Activated CD4-positive, alpha-beta T cell treated with anti-CD3 and anti-CD28 coated beads, Interleukin-2, amount 10 ng/mL, durations not matched to agents 24 days and 14 days (primary cell): Measurements from ENCODE around the gene SLC39A11. TPM values are rescaled to one million over a fixed set of nuclear protein-coding genes. Genes with fewer than 3 reads are reported as not detected.
A peak's percentile ranks its signal among the peaks of the same experiment; 100 is the strongest.

Source experiments
- DNase-seq: peaks from one replicate; pipeline ENCODE4 v3.0.0; 2022
- H3K27ac Mint-ChIP-seq: one replicate; pipeline ENCODE4 v1.8.0; 2022; ENCODE audit warnings: mild to moderate bottlenecking, mixed read lengths
- H3K27me3 Mint-ChIP-seq: one replicate; pipeline ENCODE4 v1.8.0; 2022; ENCODE audit warnings: mixed read lengths
- H3K36me3 Mint-ChIP-seq: one replicate; pipeline ENCODE4 v1.8.0; 2022; ENCODE audit warnings: low read depth, mild to moderate bottlenecking, mixed read lengths
- H3K4me1 Mint-ChIP-seq: one replicate; pipeline ENCODE4 v1.8.0; 2021; ENCODE audit warnings: mixed read lengths
- H3K4me3 Mint-ChIP-seq: one replicate; pipeline ENCODE4 v1.8.0; 2022; ENCODE audit warnings: mild to moderate bottlenecking, moderate library complexity, mixed read lengths
- H3K9me3 Mint-ChIP-seq: one replicate; pipeline ENCODE4 v1.8.0; 2021; ENCODE audit warnings: mixed read lengths
- intact Hi-C: fragments of 100-400 bp; cut with micrococcal nuclease; formaldehyde crosslinking; loops from one replicate; pipeline ENCODE4 v1.15.1; 2023
- total RNA-seq: library from RNA; stranded (reverse); gene quantifications from 2 replicates; pipeline ENCODE4 v1.2.3, GENCODE V29; 2022

Gene SLC39A11
- total RNA-seq, 1 donor from 2014 or later, result 24.6 TPM

GRCh38 chr17:72991651-72992050, 100.8 kb downstream of the SLC39A11 start:
- Mint-ChIP-seq H3K36me3 (peaks cover 3% of the 10 kb centered on the region), H3K9me3 (peaks cover 7% of the 10 kb centered on the region), H3K27me3 (no peaks in the 10 kb centered on the region), H3K27ac (no peak overlapping the region), H3K4me3 (no peak overlapping the region), H3K4me1 (peaks cover 13% of the 10 kb centered on the region)
- DNase-seq, result no peak
- intact Hi-C loops, result loop anchor here (2.0 kb wide), 1 partner anchor 129 kb away; no protein-coding TSS in a partner anchor

DNA sequence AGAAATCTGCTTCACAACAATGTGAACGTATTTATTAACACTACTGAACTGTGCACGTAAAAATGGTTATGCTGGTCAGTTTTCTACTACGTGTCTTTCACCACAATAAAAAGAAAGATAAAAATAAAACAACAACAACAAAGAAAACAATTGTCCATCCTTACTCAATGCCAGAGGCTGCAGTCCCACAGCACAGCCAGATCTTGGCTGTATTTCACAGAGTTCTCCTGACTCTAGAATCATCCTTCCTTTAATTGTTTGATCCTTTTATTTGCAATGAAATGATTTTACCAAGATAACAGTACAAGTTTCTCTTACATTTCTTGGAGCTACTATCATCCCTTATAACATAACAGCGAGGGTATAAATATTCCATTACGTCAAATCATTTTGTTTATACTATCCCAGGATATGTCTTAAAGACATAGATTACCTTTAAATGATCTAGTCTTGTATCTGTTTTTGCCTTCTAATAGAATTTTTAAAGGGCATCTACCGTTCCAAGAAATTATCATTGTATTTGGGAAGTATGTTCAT, 103.3 kb downstream of the SLC39A11 start:
- no peaks in the 10 kb centered on the region for H3K9me3 Mint-ChIP-seq
- no peak overlapping the region for H3K27ac Mint-ChIP-seq
- no peak for DNase-seq
- H3K4me3 Mint-ChIP-seq, result no peak overlapping the region
- intact Hi-C loops, result loop anchor here (10.0 kb wide), 1 partner anchor 376 kb away; no protein-coding TSS in a partner anchor
- no peaks in the 10 kb centered on the region for H3K36me3 Mint-ChIP-seq
- H3K4me1 Mint-ChIP-seq, result peaks cover 15% of the 10 kb centered on the region
- no peaks in the 10 kb centered on the region for H3K27me3 Mint-ChIP-seq

- Mint-ChIP-seq H3K27ac (no peak overlapping the region), H3K9me3 (no peaks in the 10 kb centered on the region), H3K36me3 (no peaks in the 10 kb centered on the region), H3K4me3 (no peak overlapping the region), H3K4me1 (peaks cover 12% of the 10 kb centered on the region), H3K27me3 (no peaks in the 10 kb centered on the region)
- no peak for DNase-seq
- intact Hi-C loops, result loop anchor here (10.0 kb wide), 1 partner anchor 376 kb away; no protein-coding TSS in a partner anchor
These were observed 104.0 kb downstream of the SLC39A11 start for GRCh38 chr17:72988451-72988850.

- Mint-ChIP-seq H3K9me3 (no peaks in the 10 kb centered on the region), H3K4me1 (peaks cover 2% of the 10 kb centered on the region), H3K27ac (no peak overlapping the region), H3K4me3 (no peak overlapping the region), H3K27me3 (no peaks in the 10 kb centered on the region), H3K36me3 (no peaks in the 10 kb centered on the region)
- DNase-seq, result no peak
- intact Hi-C loops, result loop anchor here (2.0 to 10.0 kb wide), 3 partner anchors 260 to 430 kb away; no protein-coding TSS in a partner anchor
These were observed 105.3 kb downstream of the SLC39A11 start for GRCh38 chr17:72987166-72987565.

- no peaks in the 10 kb centered on the region for H3K36me3 Mint-ChIP-seq
- H3K27me3 Mint-ChIP-seq, result no peaks in the 10 kb centered on the region
- peaks cover 2% of the 10 kb centered on the region for H3K4me1 Mint-ChIP-seq
These were observed 106.4 kb downstream of the SLC39A11 start for GRCh38 chr17:72985882-72986720.

DNA sequence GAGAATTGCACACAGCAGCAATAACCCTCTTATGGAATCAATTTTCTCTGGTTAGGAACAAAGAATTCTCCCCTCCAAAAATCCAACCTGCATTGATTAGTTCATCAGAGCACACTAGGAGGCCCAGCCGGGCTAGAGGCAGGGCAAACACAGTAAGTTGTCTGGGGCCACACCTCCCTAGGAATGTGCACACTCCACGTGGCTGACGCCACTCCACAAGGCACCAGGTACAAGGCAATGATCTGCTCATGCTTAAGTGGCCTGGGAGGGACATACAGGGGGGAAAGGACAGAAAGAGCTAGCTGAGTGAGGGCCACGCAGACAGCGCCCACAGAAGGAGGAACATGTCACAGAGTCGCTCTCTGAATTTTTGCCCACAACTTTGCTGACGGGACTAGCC, 107.6 kb downstream of the SLC39A11 start:
- intact Hi-C loops, result loop anchor here (10.0 kb wide), 1 partner anchor 380 kb away; no protein-coding TSS in a partner anchor
- Mint-ChIP-seq H3K27me3 (no peaks in the 10 kb centered on the region), H3K9me3 (no peaks in the 10 kb centered on the region), H3K27ac (no peak overlapping the region), H3K36me3 (no peaks in the 10 kb centered on the region), H3K4me3 (no peak overlapping the region), H3K4me1 (peaks cover 2% of the 10 kb centered on the region)
- no peak for DNase-seq

More at GRCh38 chr17:72985882-72986720, 106.4 kb downstream of the SLC39A11 start:
- no peaks in the 10 kb centered on the region for H3K9me3 Mint-ChIP-seq
- intact Hi-C loops, result loop anchor here (1.0 to 10.0 kb wide), 4 partner anchors 170 to 429 kb away; no protein-coding TSS in a partner anchor
- H3K4me3 Mint-ChIP-seq, result no peak overlapping the region
- H3K27ac Mint-ChIP-seq, result no peak overlapping the region
- DNase-seq, result peak; percentile 86

DNA sequence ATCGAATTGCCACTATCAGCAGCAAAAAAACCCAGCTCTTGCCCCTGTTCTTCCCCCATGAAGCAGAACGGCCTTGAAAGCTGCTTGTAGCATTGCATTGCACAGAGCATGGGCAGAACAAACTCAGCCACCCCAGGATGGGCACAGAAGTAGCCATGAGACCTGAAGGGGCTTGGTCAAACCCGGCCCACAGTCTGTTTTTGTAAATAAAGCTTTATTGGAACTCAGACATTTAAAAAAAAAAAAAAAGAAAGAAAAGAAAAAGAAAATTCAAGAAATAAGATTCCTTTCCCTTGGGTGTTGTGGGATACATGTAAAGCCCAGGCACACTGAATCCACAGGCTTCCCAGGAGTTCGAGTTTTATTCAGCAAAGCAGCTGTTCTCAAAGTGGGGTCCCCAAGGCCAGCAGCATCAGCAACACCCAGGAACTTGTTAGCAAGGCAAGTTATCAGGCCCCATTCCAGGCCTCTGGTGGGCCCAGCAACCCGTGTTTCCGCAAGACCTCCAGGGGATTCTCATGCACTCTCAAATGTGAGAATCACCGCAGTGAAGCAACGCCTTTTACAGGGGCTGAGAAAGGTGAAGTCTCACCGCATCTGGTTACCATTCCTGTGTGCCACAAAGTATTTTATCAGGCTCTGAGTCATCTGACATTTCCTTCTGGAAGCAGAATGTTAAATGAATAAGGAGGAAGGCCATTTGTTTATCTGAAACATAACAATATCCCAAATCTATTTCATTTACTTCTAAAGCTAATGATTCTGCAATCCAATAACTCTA, 108.2 kb downstream of the SLC39A11 start:
- DNase-seq, result no peak
- Mint-ChIP-seq H3K27me3 (no peaks in the 10 kb centered on the region), H3K4me1 (peaks cover 2% of the 10 kb centered on the region), H3K9me3 (no peaks in the 10 kb centered on the region), H3K27ac (no peak overlapping the region), H3K36me3 (no peaks in the 10 kb centered on the region), H3K4me3 (no peak overlapping the region)
- intact Hi-C loops, result loop anchor here (10.0 kb wide), 1 partner anchor 380 kb away; no protein-coding TSS in a partner anchor

GRCh38 chr17:72982680-72983079, 109.8 kb downstream of the SLC39A11 start:
- no peak for DNase-seq
- no peak overlapping the region for H3K4me3 Mint-ChIP-seq
- peaks cover 3% of the 10 kb centered on the region for H3K4me1 Mint-ChIP-seq
- intact Hi-C loops, result loop anchor here (10.0 kb wide), 1 partner anchor 382 kb away; no protein-coding TSS in a partner anchor
- no peaks in the 10 kb centered on the region for H3K9me3 Mint-ChIP-seq
- no peaks in the 10 kb centered on the region for H3K36me3 Mint-ChIP-seq
- H3K27ac Mint-ChIP-seq, result no peak overlapping the region
- H3K27me3 Mint-ChIP-seq, result no peaks in the 10 kb centered on the region

DNA sequence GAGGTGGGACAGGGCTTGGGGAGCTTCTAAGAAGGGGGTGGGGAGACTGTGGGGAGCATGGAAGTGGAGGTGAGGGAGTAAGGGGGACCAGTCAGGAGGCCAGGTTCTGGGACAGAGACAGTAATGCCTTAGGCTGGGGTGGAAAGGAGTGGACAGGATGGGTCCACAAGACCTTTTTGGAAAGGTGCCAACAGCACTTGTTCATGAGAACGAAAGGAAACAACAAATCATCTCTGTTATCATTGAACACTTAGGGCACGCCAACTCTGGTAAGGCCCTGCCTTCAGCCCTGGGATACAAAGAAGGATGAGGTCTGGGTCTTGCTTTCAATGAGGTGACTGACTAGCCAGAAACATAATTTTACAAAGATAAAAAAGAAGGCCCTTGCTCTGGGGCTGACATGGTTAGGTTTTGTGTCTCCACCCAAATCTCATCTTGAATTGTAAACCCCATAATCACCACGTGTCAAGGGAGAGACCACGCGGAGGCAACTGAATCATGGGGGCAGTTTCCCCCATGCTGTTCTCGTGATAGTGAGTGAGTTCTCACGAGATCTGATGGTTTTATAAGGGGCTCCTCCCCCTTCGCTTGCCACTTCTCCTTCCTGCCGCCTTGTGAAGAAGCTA, 113.8 kb downstream of the SLC39A11 start:
- Mint-ChIP-seq H3K27ac (no peak overlapping the region), H3K27me3 (no peaks in the 10 kb centered on the region), H3K9me3 (peaks cover 3% of the 10 kb centered on the region), H3K4me3 (no peak overlapping the region), H3K36me3 (peaks cover 2% of the 10 kb centered on the region), H3K4me1 (peaks cover 7% of the 10 kb centered on the region)
- intact Hi-C loops, result no loop called here
- DNase-seq, result no peak

DNA sequence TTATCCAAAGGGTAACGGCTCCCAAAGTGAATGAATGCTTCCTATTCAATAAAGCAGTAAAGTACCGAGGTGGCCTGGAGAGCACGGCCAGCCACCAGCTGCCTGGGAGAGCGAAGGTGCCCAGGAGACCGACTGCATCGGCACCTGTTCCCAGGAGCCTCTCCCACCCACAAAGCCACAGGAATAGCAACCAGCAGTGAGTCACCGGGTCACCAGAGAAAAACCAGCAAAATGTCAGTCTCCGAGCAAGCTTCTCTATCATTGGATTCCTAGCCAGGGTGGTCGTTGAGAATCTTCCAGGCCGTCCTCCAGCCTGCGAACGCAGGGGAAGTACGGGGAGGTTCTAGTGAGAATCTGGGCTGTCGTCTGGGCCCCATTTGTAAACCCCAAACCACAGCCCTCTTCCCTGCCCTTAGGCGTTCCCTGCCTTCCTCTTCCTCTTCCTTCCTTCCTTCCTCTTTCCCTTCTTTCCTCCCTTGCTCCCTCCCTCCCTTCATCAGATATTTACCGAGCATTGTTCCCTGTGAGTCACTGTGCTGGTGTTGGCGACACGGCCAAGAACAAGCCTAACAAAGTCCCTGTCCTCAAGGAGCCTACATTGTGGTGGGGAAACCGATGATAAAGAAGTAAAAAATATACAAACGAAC, 114.6 kb downstream of the SLC39A11 start:
- H3K9me3 Mint-ChIP-seq, result peaks cover 3% of the 10 kb centered on the region
- no peak overlapping the region for H3K27ac Mint-ChIP-seq
- peaks cover 2% of the 10 kb centered on the region for H3K36me3 Mint-ChIP-seq
- intact Hi-C loops, result no loop called here
- no peak for DNase-seq
- H3K4me3 Mint-ChIP-seq, result no peak overlapping the region
- no peaks in the 10 kb centered on the region for H3K27me3 Mint-ChIP-seq
- H3K4me1 Mint-ChIP-seq, result peaks cover 7% of the 10 kb centered on the region

GRCh38 chr17:72976971-72977770, 115.3 kb downstream of the SLC39A11 start:
- H3K36me3 Mint-ChIP-seq, result peaks cover 2% of the 10 kb centered on the region
- peaks cover 3% of the 10 kb centered on the region for H3K9me3 Mint-ChIP-seq
- H3K27ac Mint-ChIP-seq, result no peak overlapping the region
- no peaks in the 10 kb centered on the region for H3K27me3 Mint-ChIP-seq
- no peak for DNase-seq
- peaks cover 7% of the 10 kb centered on the region for H3K4me1 Mint-ChIP-seq
- H3K4me3 Mint-ChIP-seq, result no peak overlapping the region
- intact Hi-C loops, result no loop called here

DNA sequence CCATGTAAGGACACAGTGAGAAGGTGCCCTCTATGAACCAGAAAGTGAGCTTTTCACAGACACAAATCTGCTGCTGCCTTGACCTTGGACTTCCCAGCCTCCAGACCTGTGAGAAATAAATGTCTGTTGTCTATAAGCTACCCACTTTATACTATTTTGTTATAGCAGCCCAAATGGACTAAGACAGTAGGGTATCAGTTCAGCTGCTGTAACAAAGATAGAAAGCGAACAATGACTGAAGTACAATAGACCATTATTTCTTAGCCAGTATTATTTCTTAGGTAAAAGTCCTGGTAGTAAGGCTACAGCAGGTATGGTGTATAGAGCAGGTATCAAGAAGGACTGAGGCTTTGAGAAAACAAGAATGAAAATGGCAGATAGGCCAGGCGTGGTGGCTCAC, 117.0 kb downstream of the SLC39A11 start:
- Mint-ChIP-seq H3K4me3 (no peak overlapping the region), H3K27me3 (no peaks in the 10 kb centered on the region), H3K4me1 (peaks cover 7% of the 10 kb centered on the region), H3K9me3 (peaks cover 3% of the 10 kb centered on the region), H3K27ac (no peak overlapping the region), H3K36me3 (peaks cover 2% of the 10 kb centered on the region)
- DNase-seq, result no peak
- intact Hi-C loops, result no loop called here
